Measurements from ENCODE around the gene TTC28. TPM values are rescaled to one million over a fixed set of nuclear protein-coding genes. Genes with fewer than 3 reads are reported as not detected.

The TTC28 gene
- total and polyA plus RNA-seq, 7 donors: 1.2 to 12.1 (median 3.5) TPM

- no peaks in the 10 kb centered on the region for H3K9me3 ChIP-seq
Measured at GRCh38 chr22:28360939-28361338, 318.7 kb downstream of the TTC28 start.

GRCh38 chr22:28358312-28358711 is 321.3 kb downstream of the TTC28 start:
- Histone ChIP-seq H3K4me3 (no peak overlapping the region), H3K9me3 (no peaks in the 10 kb centered on the region), H3K27me3 (ENCODE audit: insufficient read depth in 3 of 3, low read length in 2 of 3) (no peaks in the 10 kb centered on the region), H3K36me3 (ENCODE audit: insufficient read depth in 1 of 2, low read depth in 1 of 2) (no peaks in the 10 kb centered on the region), H3K27ac (no peak overlapping the region), H3K4me1 (peaks cover 12% of the 10 kb centered on the region)
- ATAC-seq (peak in 2 of 4 donors; percentile 34 to 35), DNase-seq (no peak)
- WGBS, 3 donors: 38 to 58% (median 40%) methylated on average over 2 of the region's 2 CpGs
- intact Hi-C loops (cut with DNase I): no loop called here
- TF ChIP-seq, protein P1, sequence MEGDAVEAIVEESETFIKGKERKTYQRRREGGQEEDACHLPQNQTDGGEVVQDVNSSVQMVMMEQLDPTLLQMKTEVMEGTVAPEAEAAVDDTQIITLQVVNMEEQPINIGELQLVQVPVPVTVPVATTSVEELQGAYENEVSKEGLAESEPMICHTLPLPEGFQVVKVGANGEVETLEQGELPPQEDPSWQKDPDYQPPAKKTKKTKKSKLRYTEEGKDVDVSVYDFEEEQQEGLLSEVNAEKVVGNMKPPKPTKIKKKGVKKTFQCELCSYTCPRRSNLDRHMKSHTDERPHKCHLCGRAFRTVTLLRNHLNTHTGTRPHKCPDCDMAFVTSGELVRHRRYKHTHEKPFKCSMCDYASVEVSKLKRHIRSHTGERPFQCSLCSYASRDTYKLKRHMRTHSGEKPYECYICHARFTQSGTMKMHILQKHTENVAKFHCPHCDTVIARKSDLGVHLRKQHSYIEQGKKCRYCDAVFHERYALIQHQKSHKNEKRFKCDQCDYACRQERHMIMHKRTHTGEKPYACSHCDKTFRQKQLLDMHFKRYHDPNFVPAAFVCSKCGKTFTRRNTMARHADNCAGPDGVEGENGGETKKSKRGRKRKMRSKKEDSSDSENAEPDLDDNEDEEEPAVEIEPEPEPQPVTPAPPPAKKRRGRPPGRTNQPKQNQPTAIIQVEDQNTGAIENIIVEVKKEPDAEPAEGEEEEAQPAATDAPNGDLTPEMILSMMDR (IDR thresholded peaks at IDR 0.05): no peak

More at GRCh38 chr22:28360939-28361338, 318.7 kb downstream of the TTC28 start:
- no peaks in the 10 kb centered on the region for H3K36me3 ChIP-seq (ENCODE audit: insufficient read depth in 1 of 2, low read depth in 1 of 2)
- ATAC-seq (no peak), DNase-seq (no peak)
- no peak overlapping the region for H3K27ac ChIP-seq
- intact Hi-C loops (cut with DNase I): loop anchor here in 1 of 2 donors (5.0 kb wide), 1 partner anchor 81 kb away; no protein-coding TSS in a partner anchor
- H3K27me3 ChIP-seq (ENCODE audit: insufficient read depth in 3 of 3, low read length in 2 of 3): no peaks in the 10 kb centered on the region
- TF ChIP-seq, protein P1 (IDR thresholded peaks at IDR 0.05): no peak
- peaks cover 16% of the 10 kb centered on the region for H3K4me1 ChIP-seq
- H3K4me3 ChIP-seq: no peak overlapping the region

GRCh38 chr22:28357193-28357592 is 322.4 kb downstream of the TTC28 start:
- no peak overlapping the region for H3K27ac ChIP-seq
- no peaks in the 10 kb centered on the region for H3K36me3 ChIP-seq (ENCODE audit: insufficient read depth in 1 of 2, low read depth in 1 of 2)
- TF ChIP-seq, protein P1 (IDR thresholded peaks at IDR 0.05): no peak
- no peak for DNase-seq
- no peaks in the 10 kb centered on the region for H3K27me3 ChIP-seq (ENCODE audit: insufficient read depth in 3 of 3, low read length in 2 of 3)
- intact Hi-C loops (cut with DNase I): no loop called here
- no peak for ATAC-seq
- WGBS, 3 donors: 95 to 100% (median 96%) methylated on average over 1 of the region's 1 CpG
- no peak overlapping the region for H3K4me3 ChIP-seq
- H3K4me1 ChIP-seq: peaks cover 12% of the 10 kb centered on the region
- H3K9me3 ChIP-seq: no peaks in the 10 kb centered on the region

- Histone ChIP-seq H3K27me3 (ENCODE audit: insufficient read depth in 3 of 3, low read length in 2 of 3) (no peaks in the 10 kb centered on the region), H3K36me3 (ENCODE audit: insufficient read depth in 1 of 2, low read depth in 1 of 2) (no peaks in the 10 kb centered on the region), H3K4me1 (peaks cover 4% of the 10 kb centered on the region), H3K27ac (no peak overlapping the region), H3K4me3 (no peak overlapping the region), H3K9me3 (no peaks in the 10 kb centered on the region)
- TF ChIP-seq, protein P1 (IDR thresholded peaks at IDR 0.05): no peak
- WGBS, 3 donors: 53 to 71% (median 59%) methylated on average over 2 of the region's 2 CpGs
- ATAC-seq (no peak), DNase-seq (no peak)
- intact Hi-C loops (cut with DNase I): no loop called here
Measured at GRCh38 chr22:28351476-28351875, 328.2 kb downstream of the TTC28 start.

Data from psoas muscle (tissue), 8 donors.